Testis (tissue), 3 donors: ENCODE measurements around the gene ALCAM. TPM values are rescaled to one million over a fixed set of nuclear protein-coding genes. Genes with fewer than 3 reads are reported as not detected.

Experiments
- DNase-seq: peaks from one replicate; pipeline ENCODE4 v3.0.0-alpha.2; 2019
- H3K27ac ChIP-seq, 2 donors: fragments of 200-600 bp; sonication (generic); one replicate each; pipeline ENCODE4 v1.5.1; 2019
- H3K27me3 ChIP-seq: fragments of 200-600 bp; sonication (generic); one replicate; pipeline ENCODE4 v1.5.1; 2019
- H3K36me3 ChIP-seq: fragments of 200-600 bp; sonication (generic); one replicate; pipeline ENCODE4 v1.5.1; 2017; ENCODE audit warnings: low read depth; ENCODE audit errors: missing control alignments
- H3K4me1 ChIP-seq: fragments of 200-600 bp; sonication (generic); one replicate; pipeline ENCODE4 v1.5.1; 2019
- H3K4me3 ChIP-seq, 2 donors: fragments of 200-600 bp; sonication (generic); one replicate each; pipeline ENCODE4 v1.5.1; 2017 to 2019
- H3K9me3 ChIP-seq: fragments of 200-600 bp; sonication (generic); one replicate; pipeline ENCODE4 v1.5.1; 2017
- POLR2A ChIP-seq: fragments of 450-650 bp; IDR thresholded peaks from one replicate; pipeline ENCODE4 v1.6.1; 2017; ENCODE audit warnings: antibody characterized with exemption, mild to moderate bottlenecking, moderate library complexity
- WGBS, 2 donors: methylation state at CpG; one replicate each; pipeline ENCODE4 v1.1.5; 2018; 5-methylcytosine and 5-hydroxymethylcytosine counted together
- intact Hi-C: fragments of 100-400 bp; cut with DNase I; formaldehyde crosslinking; loops from one replicate; pipeline ENCODE4 v1.15.1; 2023; ENCODE audit warnings: low total_unique reads
- polyA plus RNA-seq: library from polyadenylated mRNA; stranded (reverse); fragments of 350-450 nt; fragmentation: Illumina TruSeq; extraction: RNeasy Lipid Tissue Mini Kit (QIAGEN cat#74804); gene quantifications from one replicate; pipeline ENCODE4 v1.2.3, GENCODE V29; 2014; ENCODE audit warnings: low read depth, low replicate concordance; ENCODE audit not compliant: insufficient read depth
- total RNA-seq, 2 donors: library from RNA; depleted of rRNA; stranded (reverse); fragments of >200 nt; gene quantifications; one replicate each; pipeline ENCODE4 v1.2.3, GENCODE V29; 2016
- TF ChIP-seq, protein P1 (sequence below), 3 experiments: fragments of 450-650 bp in 2 of 3; fragments of 200-600 bp in 1 of 3; sonication (generic) in 1 of 3; IDR thresholded peaks; one replicate each; pipeline ENCODE4 v1.5.1; 2016 to 2019; ENCODE audit warnings: antibody characterized with exemption in 3 of 3, mild to moderate bottlenecking in 2 of 3, moderate library complexity in 1 of 3

The ALCAM gene
- total and polyA plus RNA-seq, 3 donors from 2014 or later: 8.3 to 9.0 (median 8.7) TPM

DNA sequence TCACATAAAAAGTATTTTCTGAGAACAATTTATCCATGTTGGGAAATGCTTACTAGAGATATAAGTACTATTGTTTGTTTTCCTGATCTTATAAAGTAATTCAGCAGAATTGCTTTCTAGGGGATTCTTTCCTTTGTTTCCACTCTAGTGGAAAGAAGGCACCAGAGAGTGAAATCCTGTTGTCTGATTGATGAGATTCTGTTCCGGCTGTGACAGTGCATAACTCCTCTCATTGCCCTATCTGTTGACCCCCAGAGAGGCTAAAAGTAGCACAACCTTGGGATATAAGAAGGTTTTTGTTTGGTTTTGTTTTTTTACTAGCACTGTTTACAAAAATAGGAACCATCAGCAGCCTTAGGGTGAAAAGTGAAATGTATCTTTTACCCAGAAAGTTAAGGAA is 114.1 kb downstream of the ALCAM start:
- intact Hi-C loops: no loop called here
- 57 to 64% methylated on average over 1 of the region's 1 CpG for WGBS, 2 donors
- H3K9me3 ChIP-seq: no peaks in the 10 kb centered on the region
- TF ChIP-seq POLR2A: no peak
- TF ChIP-seq, protein P1, sequence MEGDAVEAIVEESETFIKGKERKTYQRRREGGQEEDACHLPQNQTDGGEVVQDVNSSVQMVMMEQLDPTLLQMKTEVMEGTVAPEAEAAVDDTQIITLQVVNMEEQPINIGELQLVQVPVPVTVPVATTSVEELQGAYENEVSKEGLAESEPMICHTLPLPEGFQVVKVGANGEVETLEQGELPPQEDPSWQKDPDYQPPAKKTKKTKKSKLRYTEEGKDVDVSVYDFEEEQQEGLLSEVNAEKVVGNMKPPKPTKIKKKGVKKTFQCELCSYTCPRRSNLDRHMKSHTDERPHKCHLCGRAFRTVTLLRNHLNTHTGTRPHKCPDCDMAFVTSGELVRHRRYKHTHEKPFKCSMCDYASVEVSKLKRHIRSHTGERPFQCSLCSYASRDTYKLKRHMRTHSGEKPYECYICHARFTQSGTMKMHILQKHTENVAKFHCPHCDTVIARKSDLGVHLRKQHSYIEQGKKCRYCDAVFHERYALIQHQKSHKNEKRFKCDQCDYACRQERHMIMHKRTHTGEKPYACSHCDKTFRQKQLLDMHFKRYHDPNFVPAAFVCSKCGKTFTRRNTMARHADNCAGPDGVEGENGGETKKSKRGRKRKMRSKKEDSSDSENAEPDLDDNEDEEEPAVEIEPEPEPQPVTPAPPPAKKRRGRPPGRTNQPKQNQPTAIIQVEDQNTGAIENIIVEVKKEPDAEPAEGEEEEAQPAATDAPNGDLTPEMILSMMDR (IDR thresholded peaks at IDR 0.05): no peak
- H3K27ac ChIP-seq: no peak overlapping the region
- no peaks in the 10 kb centered on the region for H3K4me1 ChIP-seq
- no peak overlapping the region for H3K4me3 ChIP-seq
- DNase-seq: no peak
- H3K27me3 ChIP-seq: no peaks in the 10 kb centered on the region
- no peaks in the 10 kb centered on the region for H3K36me3 ChIP-seq

DNA sequence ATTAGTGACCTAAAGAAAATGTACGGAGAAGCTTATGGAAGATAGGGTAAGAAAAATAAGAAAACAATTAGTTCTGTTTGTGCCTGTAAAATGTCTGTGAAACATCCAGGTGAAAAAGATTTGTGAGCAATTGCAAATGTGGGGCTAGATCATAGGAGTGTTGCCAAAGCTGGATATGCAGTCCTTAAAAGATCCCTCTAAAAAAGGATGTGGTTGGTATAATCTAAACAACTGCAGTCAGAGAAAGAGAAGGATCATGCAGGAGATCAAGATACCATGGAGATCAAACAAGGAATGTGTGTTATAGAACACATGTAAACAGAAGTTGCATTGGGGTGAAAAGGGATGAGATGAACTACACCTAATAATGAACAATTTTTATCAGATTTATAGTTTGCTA is 116.8 kb downstream of the ALCAM start:
- TF ChIP-seq POLR2A: no peak
- TF ChIP-seq, protein P1 (IDR thresholded peaks at IDR 0.05): no peak
- H3K27ac ChIP-seq: no peak overlapping the region
- H3K27me3 ChIP-seq: no peaks in the 10 kb centered on the region
- no peaks in the 10 kb centered on the region for H3K36me3 ChIP-seq
- intact Hi-C loops: no loop called here
- H3K4me1 ChIP-seq: no peaks in the 10 kb centered on the region
- 95 to 100% methylated on average over 1 of the region's 1 CpG for WGBS, 2 donors
- no peaks in the 10 kb centered on the region for H3K9me3 ChIP-seq
- no peak overlapping the region for H3K4me3 ChIP-seq
- DNase-seq: no peak

DNA sequence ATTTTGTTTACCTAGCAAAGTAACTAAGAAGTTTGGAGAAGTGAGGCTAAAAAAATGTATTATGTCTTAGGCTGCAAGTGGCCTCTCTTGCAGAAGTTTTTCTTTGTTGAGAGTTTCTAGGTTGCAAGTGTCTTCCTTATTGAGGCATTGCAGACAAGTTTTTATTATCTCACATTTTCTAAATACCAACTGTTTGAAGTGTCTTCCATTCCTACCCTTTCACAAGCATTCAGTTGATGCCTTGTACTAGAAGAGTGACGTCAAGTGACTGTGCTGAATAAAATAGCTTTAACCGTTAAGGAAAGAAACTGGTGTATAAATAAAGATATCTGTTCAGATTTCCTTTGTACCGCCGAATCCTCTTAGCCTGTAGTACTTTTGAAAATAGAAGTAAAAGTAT is 123.3 kb downstream of the ALCAM start:
- H3K9me3 ChIP-seq: no peaks in the 10 kb centered on the region
- 94 to 95% methylated on average over 4 of the region's 4 CpGs for WGBS, 2 donors
- intact Hi-C loops: no loop called here
- no peak for DNase-seq
- TF ChIP-seq POLR2A: no peak
- TF ChIP-seq, protein P1 (IDR thresholded peaks at IDR 0.05): no peak
- H3K27me3 ChIP-seq: no peaks in the 10 kb centered on the region
- H3K4me1 ChIP-seq: no peaks in the 10 kb centered on the region
- H3K4me3 ChIP-seq: no peak overlapping the region
- no peak overlapping the region for H3K27ac ChIP-seq
- H3K36me3 ChIP-seq: no peaks in the 10 kb centered on the region

DNA sequence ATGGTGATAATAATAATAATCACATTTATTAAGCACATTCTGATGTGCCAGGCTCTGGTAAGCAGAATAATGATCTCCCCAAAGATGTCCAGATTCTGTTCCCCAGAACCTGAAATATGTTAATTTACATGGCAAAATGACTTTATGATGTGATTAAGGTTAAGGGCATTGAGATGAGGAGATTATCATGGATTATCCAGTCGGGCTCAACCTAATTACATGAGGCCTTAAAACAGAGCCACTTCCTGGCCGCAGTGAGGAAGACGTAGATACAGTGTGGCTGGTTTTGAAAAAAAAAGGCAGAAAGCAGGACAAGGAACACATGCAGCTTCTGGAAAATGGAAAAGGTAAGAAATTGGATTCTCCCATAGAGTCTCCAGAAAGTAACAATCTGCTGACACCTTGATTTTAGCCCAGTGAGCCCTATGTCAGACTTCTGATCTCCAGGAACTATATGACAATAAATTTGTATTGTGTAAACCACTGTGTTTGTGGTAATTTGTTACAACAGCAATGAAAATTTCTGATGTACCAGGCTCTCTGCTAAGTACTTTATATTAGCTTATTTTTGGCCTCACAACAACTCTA is 126.7 kb downstream of the ALCAM start:
- DNase-seq: no peak
- H3K27me3 ChIP-seq: no peaks in the 10 kb centered on the region
- intact Hi-C loops: no loop called here
- H3K36me3 ChIP-seq: no peaks in the 10 kb centered on the region
- H3K9me3 ChIP-seq: no peaks in the 10 kb centered on the region
- no peak overlapping the region for H3K4me3 ChIP-seq
- H3K4me1 ChIP-seq: no peaks in the 10 kb centered on the region
- WGBS, 2 donors: 87 to 92% methylated on average over 3 of the region's 3 CpGs
- TF ChIP-seq, protein P1 (IDR thresholded peaks at IDR 0.05): no peak
- no peak for TF ChIP-seq POLR2A
- no peak overlapping the region for H3K27ac ChIP-seq

DNA sequence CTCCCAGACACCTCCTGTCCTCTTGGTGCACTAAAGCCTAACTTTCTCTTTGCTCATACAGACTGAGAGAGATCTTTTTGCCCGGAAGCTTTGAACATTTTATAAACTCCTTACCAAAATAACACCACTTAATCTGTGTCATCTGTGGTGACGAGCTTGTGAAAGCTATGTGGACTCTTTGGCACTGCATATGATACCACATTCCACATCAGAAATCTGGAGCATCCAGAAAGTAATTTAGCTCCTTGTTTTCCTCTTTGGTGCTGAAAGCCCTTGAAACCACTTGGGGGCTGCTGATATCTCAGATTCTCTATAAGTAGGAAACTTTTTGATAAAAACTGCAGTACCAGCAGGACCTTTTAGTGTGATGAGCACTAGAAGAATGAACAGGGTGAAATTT is 128.3 kb downstream of the ALCAM start:
- no peak overlapping the region for H3K4me3 ChIP-seq
- TF ChIP-seq, protein P1 (IDR thresholded peaks at IDR 0.05): no peak
- no peak for TF ChIP-seq POLR2A

More for the DNA sequence above, 128.3 kb downstream of the ALCAM start:
- DNase-seq: no peak
- no peaks in the 10 kb centered on the region for H3K9me3 ChIP-seq
- no peaks in the 10 kb centered on the region for H3K36me3 ChIP-seq
- H3K27ac ChIP-seq: no peak overlapping the region
- H3K27me3 ChIP-seq: no peaks in the 10 kb centered on the region
- intact Hi-C loops: no loop called here
- no peaks in the 10 kb centered on the region for H3K4me1 ChIP-seq
- WGBS, 2 donors: 85 to 89% methylated on average over 2 of the region's 2 CpGs
